Natural killer cell (primary cell): ENCODE data around the gene PCDH9. TPM values are rescaled to one million over a fixed set of nuclear protein-coding genes. Genes with fewer than 3 reads are reported as not detected.

Experiments used
- ATAC-seq, 3 donors: fragments of 150-1000 bp in 2 of 3; fragments of 200-7000 bp in 1 of 3; cut with Tn5 transposase; 1 replicate in 1 of 3; 2 replicates in 2 of 3; pipeline ENCODE4 v1.10.0; 2021; ENCODE audit warnings: mild to moderate bottlenecking in 2 of 3, moderate library complexity in 2 of 3
- DNase-seq, 2 donors: peaks; one replicate each; pipeline versions ENCODE4 v3.0.0 to v3.0.0-alpha.2; 2013 to 2021; ENCODE audit warnings: mixed read lengths in 1 of 2
- H3K27ac ChIP-seq: one replicate; pipeline ENCODE4 v1.5.1; 2013; ENCODE audit warnings: mild to moderate bottlenecking, low read length
- H3K27me3 ChIP-seq: one replicate; pipeline ENCODE4 v1.6.1; 2013; ENCODE audit warnings: low read length; ENCODE audit not compliant: control insufficient read depth, insufficient read depth
- H3K36me3 ChIP-seq: one replicate; pipeline ENCODE4 v1.6.1; 2013; ENCODE audit warnings: low read length; ENCODE audit not compliant: control insufficient read depth, insufficient read depth
- H3K4me1 ChIP-seq: one replicate; pipeline ENCODE4 v1.6.1; 2013; ENCODE audit warnings: low read length; ENCODE audit not compliant: control insufficient read depth, insufficient read depth
- H3K4me3 ChIP-seq: one replicate; pipeline ENCODE4 v1.5.1; 2013; ENCODE audit warnings: low read length
- H3K9me3 ChIP-seq: one replicate; pipeline ENCODE4 v1.6.1; 2013; ENCODE audit warnings: low read length; ENCODE audit not compliant: control insufficient read depth, insufficient read depth
- H3K27ac Mint-ChIP-seq, 2 donors: one replicate each; pipeline ENCODE4 v1.8.0; 2022; ENCODE audit warnings: mild to moderate bottlenecking in 2 of 2, mixed read lengths in 2 of 2, moderate library complexity in 1 of 2
- H3K27me3 Mint-ChIP-seq, 2 donors: one replicate each; pipeline ENCODE4 v1.8.0; 2022; ENCODE audit warnings: low read depth in 2 of 2, mixed read lengths in 2 of 2
- H3K36me3 Mint-ChIP-seq: one replicate; pipeline ENCODE4 v1.8.0; 2022; ENCODE audit warnings: mixed read lengths
- H3K4me1 Mint-ChIP-seq, 2 donors: one replicate each; pipeline ENCODE4 v1.8.0; 2022; ENCODE audit warnings: mixed read lengths in 2 of 2
- H3K4me3 Mint-ChIP-seq: one replicate; pipeline ENCODE4 v1.8.0; 2022; ENCODE audit warnings: mild to moderate bottlenecking, moderate library complexity, mixed read lengths
- H3K9me3 Mint-ChIP-seq, 2 donors: one replicate each; pipeline ENCODE4 v1.8.0; 2022; ENCODE audit warnings: mixed read lengths in 2 of 2
- CTCF ChIP-seq: fragments of 200-600 bp; IDR thresholded peaks from one replicate; pipeline ENCODE4 v1.8.0; 2022; ENCODE audit warnings: antibody characterized with exemption
- WGBS: methylation state at CpG from one replicate; pipeline ENCODE4 v1.1.7; 2013; ENCODE audit warnings: missing lambda C conversion rate; ENCODE audit not compliant: insufficient coverage; 5-methylcytosine and 5-hydroxymethylcytosine counted together
- intact Hi-C: fragments of 100-400 bp; cut with micrococcal nuclease; formaldehyde crosslinking; loops from one replicate; pipeline ENCODE4 v1.14.2; 2022
- total RNA-seq, 4 donors: library from RNA; stranded (reverse); fragments of 120-200 nt in 1 of 4; gene quantifications; one replicate each; pipeline versions ENCODE4 v1.2.3 to v1.2.4, GENCODE V29; 2013 to 2022

The PCDH9 gene
- total RNA-seq, 3 donors from 2014 or later (not counting 1 experiment from before 2014, with no cell fraction given) = 0.43 to 1.5 (median 0.68) TPM

DNA sequence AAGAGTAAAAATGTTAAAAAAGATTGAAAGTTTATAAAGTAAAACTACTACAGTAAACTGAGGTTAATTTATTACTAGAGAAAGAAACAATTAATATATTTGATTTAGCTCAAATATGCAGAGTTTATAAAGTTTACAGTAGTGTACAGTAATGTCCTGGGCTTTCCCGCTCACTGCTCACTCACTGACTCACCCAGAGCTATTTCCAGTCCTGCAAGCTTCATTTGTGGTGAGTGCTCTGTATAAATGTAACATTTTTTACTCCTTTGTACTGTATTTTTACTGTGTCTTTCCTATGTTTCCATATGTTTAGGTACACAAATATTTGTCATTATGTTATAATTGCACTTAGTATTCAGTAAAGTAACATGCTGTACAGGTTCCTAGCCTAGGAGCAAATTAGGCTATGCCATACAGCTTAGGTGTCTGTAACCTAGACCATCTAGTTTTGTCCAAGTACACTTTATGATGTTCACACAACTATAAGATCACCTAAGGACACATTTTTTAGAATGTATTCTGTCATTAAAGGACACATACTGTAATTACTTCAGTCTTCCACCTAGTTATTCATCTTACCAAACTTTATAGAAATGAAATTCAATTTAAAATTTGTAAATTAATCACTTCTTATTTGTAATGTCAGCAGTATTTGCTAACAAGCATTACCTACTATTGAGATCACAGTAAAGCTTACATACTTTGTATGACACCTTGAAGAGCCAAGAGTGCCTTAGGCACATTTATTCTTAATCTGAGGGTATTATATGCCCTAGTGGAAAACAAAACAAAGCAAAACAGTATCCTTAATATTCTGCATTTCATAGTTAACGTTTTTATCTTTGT, 683.4 kb downstream of the PCDH9 start:
- intact Hi-C loops = no loop called here
- no peak for DNase-seq
- H3K4me3 ChIP-seq = no peak overlapping the region
- WGBS = no CpG with 5 or more reads among the region's 2 CpGs
- ATAC-seq = no peak
- H3K9me3 ChIP-seq = no peaks in the 10 kb centered on the region
- no peak overlapping the region for H3K4me3 Mint-ChIP-seq
- no peaks in the 10 kb centered on the region for H3K9me3 Mint-ChIP-seq
- no peaks in the 10 kb centered on the region for H3K4me1 ChIP-seq
- H3K27ac Mint-ChIP-seq = no peak overlapping the region
- H3K27me3 ChIP-seq = no peaks in the 10 kb centered on the region
- TF ChIP-seq CTCF = no peak
- no peak overlapping the region for H3K27ac ChIP-seq
- H3K4me1 Mint-ChIP-seq = no peaks in the 10 kb centered on the region
- H3K36me3 Mint-ChIP-seq = no peaks in the 10 kb centered on the region
- no peaks in the 10 kb centered on the region for H3K36me3 ChIP-seq
- no peaks in the 10 kb centered on the region for H3K27me3 Mint-ChIP-seq

DNA sequence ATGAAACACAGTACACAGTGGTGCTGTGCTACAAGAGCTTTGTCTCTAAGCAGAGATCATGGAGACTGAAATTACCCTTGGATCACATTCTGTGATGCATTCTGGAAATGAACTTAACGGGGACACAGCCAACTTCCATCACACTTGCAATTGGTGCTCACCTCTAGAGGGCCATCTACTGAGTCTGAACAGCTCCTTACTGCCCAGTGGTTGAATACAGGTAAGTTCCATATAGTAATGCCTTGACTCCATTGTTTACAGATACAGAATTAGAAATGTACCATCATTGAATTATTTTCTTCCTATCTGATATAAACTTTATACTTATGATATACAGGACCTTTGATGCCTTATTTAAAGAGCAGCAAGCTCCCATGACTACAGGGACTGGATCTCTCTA, 686.4 kb downstream of the PCDH9 start:
- Histone ChIP-seq H3K36me3 (no peaks in the 10 kb centered on the region), H3K4me3 (no peak overlapping the region), H3K4me1 (no peaks in the 10 kb centered on the region), H3K27me3 (no peaks in the 10 kb centered on the region), H3K27ac (no peak overlapping the region), H3K9me3 (no peaks in the 10 kb centered on the region)
- H3K4me1 Mint-ChIP-seq = no peaks in the 10 kb centered on the region
- 85% methylated on average over 1 of the region's 1 CpG for WGBS
- no peak for ATAC-seq
- peaks cover 2 to 5% of the 10 kb centered on the region in 2 donors for H3K9me3 Mint-ChIP-seq
- no peak overlapping the region for H3K4me3 Mint-ChIP-seq
- TF ChIP-seq CTCF = no peak
- intact Hi-C loops = no loop called here
- H3K27ac Mint-ChIP-seq = no peak overlapping the region
- no peaks in the 10 kb centered on the region for H3K27me3 Mint-ChIP-seq
- DNase-seq = no peak
- no peaks in the 10 kb centered on the region for H3K36me3 Mint-ChIP-seq

GRCh38 chr13:66537417-66537816, 692.7 kb downstream of the PCDH9 start:
- H3K27me3 Mint-ChIP-seq = no peaks in the 10 kb centered on the region
- H3K9me3 Mint-ChIP-seq = peaks cover 2 to 5% of the 10 kb centered on the region in 2 donors
- no peak overlapping the region for H3K27ac Mint-ChIP-seq
- no peak for TF ChIP-seq CTCF
- H3K36me3 ChIP-seq = no peaks in the 10 kb centered on the region
- H3K4me1 ChIP-seq = no peaks in the 10 kb centered on the region
- 47% methylated on average over 1 of the region's 1 CpG for WGBS
- intact Hi-C loops = no loop called here
- no peak for DNase-seq
- no peaks in the 10 kb centered on the region for H3K36me3 Mint-ChIP-seq
- H3K4me1 Mint-ChIP-seq = no peaks in the 10 kb centered on the region
- no peaks in the 10 kb centered on the region for H3K27me3 ChIP-seq
- H3K4me3 Mint-ChIP-seq = no peak overlapping the region
- no peaks in the 10 kb centered on the region for H3K9me3 ChIP-seq
- no peak overlapping the region for H3K27ac ChIP-seq
- H3K4me3 ChIP-seq = no peak overlapping the region
- ATAC-seq = no peak

DNA sequence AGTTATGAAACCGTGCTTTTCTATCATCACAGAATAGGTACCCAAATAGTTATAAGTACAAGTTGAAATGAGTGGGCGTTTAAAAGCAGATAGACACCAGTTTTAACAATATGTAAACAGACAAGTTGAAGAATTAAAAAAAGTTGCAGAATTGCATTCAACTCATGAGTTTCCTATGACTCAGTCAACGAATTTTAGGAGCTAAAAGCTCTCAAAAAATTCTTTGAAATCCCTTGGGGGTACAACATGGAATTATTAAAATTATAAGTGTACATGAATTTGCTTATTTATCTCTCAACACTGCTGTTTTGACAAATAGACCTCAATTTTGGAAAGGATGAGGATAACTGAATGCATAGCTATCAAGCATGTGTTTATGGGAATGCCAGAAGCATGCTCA, 693.4 kb downstream of the PCDH9 start:
- no peaks in the 10 kb centered on the region for H3K27me3 Mint-ChIP-seq
- Histone ChIP-seq H3K9me3 (no peaks in the 10 kb centered on the region), H3K36me3 (no peaks in the 10 kb centered on the region), H3K27me3 (no peaks in the 10 kb centered on the region), H3K27ac (no peak overlapping the region), H3K4me3 (no peak overlapping the region), H3K4me1 (no peaks in the 10 kb centered on the region)
- peaks cover 2 to 5% of the 10 kb centered on the region in 2 donors for H3K9me3 Mint-ChIP-seq
- no peak overlapping the region for H3K4me3 Mint-ChIP-seq
- H3K4me1 Mint-ChIP-seq = no peaks in the 10 kb centered on the region
- DNase-seq = no peak
- no peak for ATAC-seq
- no CpG with 5 or more reads among the region's 3 CpGs for WGBS
- H3K36me3 Mint-ChIP-seq = no peaks in the 10 kb centered on the region
- H3K27ac Mint-ChIP-seq = no peak overlapping the region
- intact Hi-C loops = no loop called here
- TF ChIP-seq CTCF = no peak
